Activated CD8-positive, alpha-beta T cell treated with anti-CD3 and anti-CD28 coated beads for 36 hours (primary cell): ENCODE results near the gene MTARC2. TPM values are rescaled to one million over a fixed set of nuclear protein-coding genes. Genes with fewer than 3 reads are reported as not detected.

Experiments used
- ATAC-seq: fragments of 200-7000 bp; cut with Tn5 transposase; one replicate; pipeline ENCODE4 v1.10.0; 2021; ENCODE audit warnings: mild to moderate bottlenecking, moderate library complexity
- CTCF ChIA-PET: fragments of 350-600 bp; sonication (Branson Sonifier 250); formaldehyde crosslinking; loops from one replicate; lab custom pipeline; 2021; ENCODE audit warnings: antibody characterized with exemption; lab: Charles Lee
- POLR2A ChIA-PET: fragments of 350-600 bp; sonication (Branson Sonifier 250); formaldehyde crosslinking; loops from one replicate; lab custom pipeline; 2021; ENCODE audit warnings: antibody characterized with exemption; lab: Charles Lee
- DNase-seq: peaks from one replicate; pipeline ENCODE4 v3.0.0-alpha.2; 2020
- H3K27ac Mint-ChIP-seq: one replicate; pipeline ENCODE4 v1.8.0; 2021; ENCODE audit warnings: mild to moderate bottlenecking, mixed read lengths
- H3K27me3 Mint-ChIP-seq: one replicate; pipeline ENCODE4 v1.8.0; 2021; ENCODE audit warnings: mixed read lengths
- H3K36me3 Mint-ChIP-seq: one replicate; pipeline ENCODE4 v1.8.0; 2021; ENCODE audit warnings: low read depth, mixed read lengths
- H3K4me1 Mint-ChIP-seq: one replicate; pipeline ENCODE4 v1.8.0; 2021; ENCODE audit warnings: low read depth, mixed read lengths
- H3K4me3 Mint-ChIP-seq: one replicate; pipeline ENCODE4 v1.8.0; 2021; ENCODE audit warnings: mild to moderate bottlenecking, moderate library complexity, mixed read lengths
- H3K9me3 Mint-ChIP-seq: one replicate; pipeline ENCODE4 v1.8.0; 2021; ENCODE audit warnings: mixed read lengths
- intact Hi-C: fragments of 100-400 bp; cut with micrococcal nuclease; formaldehyde crosslinking; loops from one replicate; pipeline ENCODE4 v1.10.0; 2022
- total RNA-seq, 2 experiments: library from RNA; stranded (reverse); gene quantifications; one replicate each; pipeline ENCODE4 v1.2.3, GENCODE V29; 2021
- TF ChIP-seq, protein P1 (sequence below): fragments of 200-600 bp; IDR thresholded peaks from one replicate; pipeline ENCODE4 v1.8.0; 2022; ENCODE audit warnings: antibody characterized with exemption, mild to moderate bottlenecking

Gene MTARC2
- total RNA-seq, 2 experiments from 2014 or later: not detected

DNA sequence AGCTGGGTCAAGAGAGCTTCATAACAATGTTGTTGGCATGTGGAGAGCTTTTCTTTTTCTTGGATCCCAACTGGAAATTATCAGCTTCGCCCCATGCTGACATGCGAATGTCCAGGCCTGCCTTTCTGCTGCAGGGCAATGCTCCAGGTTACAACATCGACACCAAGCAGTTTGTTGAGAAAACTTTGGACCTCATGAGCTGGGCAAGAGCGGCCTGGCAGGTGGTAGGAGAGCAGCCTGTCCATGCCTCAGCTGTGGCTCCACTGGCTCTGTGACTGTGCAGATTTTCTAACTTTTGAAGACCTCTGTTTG lies 80.0 kb downstream of the MTARC2 start:
- TF ChIP-seq, protein P1, sequence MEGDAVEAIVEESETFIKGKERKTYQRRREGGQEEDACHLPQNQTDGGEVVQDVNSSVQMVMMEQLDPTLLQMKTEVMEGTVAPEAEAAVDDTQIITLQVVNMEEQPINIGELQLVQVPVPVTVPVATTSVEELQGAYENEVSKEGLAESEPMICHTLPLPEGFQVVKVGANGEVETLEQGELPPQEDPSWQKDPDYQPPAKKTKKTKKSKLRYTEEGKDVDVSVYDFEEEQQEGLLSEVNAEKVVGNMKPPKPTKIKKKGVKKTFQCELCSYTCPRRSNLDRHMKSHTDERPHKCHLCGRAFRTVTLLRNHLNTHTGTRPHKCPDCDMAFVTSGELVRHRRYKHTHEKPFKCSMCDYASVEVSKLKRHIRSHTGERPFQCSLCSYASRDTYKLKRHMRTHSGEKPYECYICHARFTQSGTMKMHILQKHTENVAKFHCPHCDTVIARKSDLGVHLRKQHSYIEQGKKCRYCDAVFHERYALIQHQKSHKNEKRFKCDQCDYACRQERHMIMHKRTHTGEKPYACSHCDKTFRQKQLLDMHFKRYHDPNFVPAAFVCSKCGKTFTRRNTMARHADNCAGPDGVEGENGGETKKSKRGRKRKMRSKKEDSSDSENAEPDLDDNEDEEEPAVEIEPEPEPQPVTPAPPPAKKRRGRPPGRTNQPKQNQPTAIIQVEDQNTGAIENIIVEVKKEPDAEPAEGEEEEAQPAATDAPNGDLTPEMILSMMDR: no peak
- H3K4me1 Mint-ChIP-seq: no peaks in the 10 kb centered on the region

DNA sequence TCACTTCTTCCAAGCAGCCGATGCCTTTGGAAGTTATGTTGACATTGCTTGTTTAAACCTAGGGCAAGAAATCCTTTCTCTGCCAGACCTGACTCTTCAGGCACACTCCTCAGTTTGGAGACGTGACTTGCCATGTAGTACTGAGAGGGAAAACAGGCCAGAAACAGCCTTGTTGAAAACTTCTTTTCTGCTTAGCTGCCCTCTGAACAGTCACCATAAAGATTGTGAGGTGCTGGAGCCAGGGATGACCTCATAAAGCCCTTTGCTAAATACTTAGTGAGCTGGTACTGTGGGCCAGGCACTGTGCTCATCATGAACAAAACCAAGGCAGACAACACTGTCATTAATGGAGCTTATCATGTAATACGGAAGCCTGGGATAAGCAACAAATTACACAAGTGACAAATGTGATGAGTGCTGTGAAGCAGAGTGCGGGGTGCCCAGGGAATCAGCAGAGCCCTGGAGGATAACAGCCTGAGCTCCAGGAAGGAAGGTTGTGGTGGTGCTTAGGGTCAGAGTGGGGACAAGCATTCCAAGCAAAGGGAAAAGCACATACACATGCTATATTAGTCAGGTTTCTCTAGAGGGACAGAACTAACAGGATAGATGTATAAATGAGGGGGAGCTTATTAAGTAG lies 80.9 kb downstream of the MTARC2 start:
- Mint-ChIP-seq H3K36me3 (no peaks in the 10 kb centered on the region), H3K4me3 (no peak overlapping the region), H3K27me3 (peaks cover 6% of the 10 kb centered on the region), H3K9me3 (no peaks in the 10 kb centered on the region), H3K27ac (no peak overlapping the region), H3K4me1 (no peaks in the 10 kb centered on the region)
- CTCF ChIA-PET: interaction anchor here (1.6 kb wide), 1 partner anchor 19 kb away, joined by 5 read pairs; no protein-coding TSS in a partner anchor
- DNase-seq: no peak
- no peak for ATAC-seq
- intact Hi-C loops: no loop called here
- POLR2A ChIA-PET: no interaction called here
- TF ChIP-seq, protein P1: no peak

More for the DNA sequence above, 80.0 kb downstream of the MTARC2 start:
- intact Hi-C loops: no loop called here
- ChIA-PET POLR2A (no interaction called here), CTCF (interaction anchor here (1.6 kb wide), 1 partner anchor 18 kb away, joined by 5 read pairs; no protein-coding TSS in a partner anchor)
- no peak for DNase-seq
- Mint-ChIP-seq H3K27ac (no peak overlapping the region), H3K4me3 (no peak overlapping the region), H3K9me3 (no peaks in the 10 kb centered on the region), H3K36me3 (no peaks in the 10 kb centered on the region), H3K27me3 (peaks cover 8% of the 10 kb centered on the region)
- ATAC-seq: no peak

GRCh38 chr1:220833436-220833835 lies 85.3 kb downstream of the MTARC2 start:
- no peaks in the 10 kb centered on the region for H3K4me1 Mint-ChIP-seq
- intact Hi-C loops: no loop called here
- CTCF ChIA-PET: no interaction called here

More at GRCh38 chr1:220833436-220833835, 85.3 kb downstream of the MTARC2 start:
- POLR2A ChIA-PET: no interaction called here
- TF ChIP-seq, protein P1: no peak
- Mint-ChIP-seq H3K4me3 (no peak overlapping the region), H3K27ac (no peak overlapping the region), H3K27me3 (peaks cover 4% of the 10 kb centered on the region), H3K36me3 (no peaks in the 10 kb centered on the region), H3K9me3 (no peaks in the 10 kb centered on the region)
- DNase-seq (no peak), ATAC-seq (no peak)

Other genes starting within 250 kb of the MTARC2 start
- gene MARK1, start 220.2 kb upstream of the MTARC2 start, total RNA-seq: not detected
- gene C1orf115, start 58.0 kb upstream of the MTARC2 start, total RNA-seq: under 1 TPM; 0.07 to 0.13 TPM
- gene MTARC1, start 38.6 kb downstream of the MTARC2 start, total RNA-seq: not detected
- gene HLX, start 131.1 kb downstream of the MTARC2 start, total RNA-seq: not detected